A549 treated with GW870086 at 1 μM for 4 hours (cell line): ENCODE measurements around the gene AUH. TPM values are rescaled to one million over a fixed set of nuclear protein-coding genes. Genes with fewer than 3 reads are reported as not detected.

ENCODE experiments used
- total RNA-seq: library from RNA; stranded (reverse); fragments of 200-300 nt; extraction: Qiagen RNA extraction; gene quantifications from 5 replicates; pipeline ENCODE4 v1.2.3, GENCODE V29; 2022; ENCODE audit warnings: low read depth

AUH gene
- total RNA-seq = 8.5 to 10.9 TPM (median 8.8 TPM) in 5 replicates

GRCh38 chr9:91361291-91362050 lies at the start of gene AUH:
TSS of gene AUH (minus strand) at chr9:91361918. CDS start at chr9:91361889, 29 bp downstream.

Other genes starting within 250 kb of the AUH start
- 8.3 to 10.0 TPM (median 9.5 TPM) in 5 replicates for gene NFIL3, start 61.9 kb upstream of the AUH start, total RNA-seq